Hepatocyte (in vitro differentiated cells): ENCODE measurements around the gene ATP1B2. TPM values are rescaled to one million over a fixed set of nuclear protein-coding genes. Genes with fewer than 3 reads are reported as not detected.

Source experiments
- DNase-seq: peaks from one replicate; pipeline ENCODE4 v3.0.0-alpha.2; 2016; ENCODE audit warnings: low spot score
- H2AFZ ChIP-seq: fragments of 200-600 bp; sonication (generic); 2 replicates; pipeline ENCODE4 v1.6.0; 2016; ENCODE audit warnings: antibody characterized with exemption, mild to moderate bottlenecking
- H3K27ac ChIP-seq: fragments of 200-600 bp; sonication (generic); 2 replicates; pipeline ENCODE4 v1.5.1; 2016; ENCODE audit warnings: mild to moderate bottlenecking
- H3K27me3 ChIP-seq: fragments of 200-600 bp; sonication (generic); 2 replicates; pipeline ENCODE4 v1.6.1; 2016
- H3K36me3 ChIP-seq: fragments of 200-600 bp; sonication (generic); replicated peaks from 2 replicates; pipeline ENCODE4 v1.5.1; 2016; ENCODE audit warnings: low read depth; ENCODE audit not compliant: insufficient read depth
- H3K4me1 ChIP-seq: fragments of 200-600 bp; sonication (generic); 2 replicates; pipeline ENCODE4 v1.5.1; 2016; ENCODE audit warnings: mild to moderate bottlenecking, moderate library complexity; ENCODE audit not compliant: insufficient read depth
- H3K4me2 ChIP-seq: fragments of 200-600 bp; sonication (generic); 2 replicates; pipeline ENCODE4 v1.6.0; 2016
- H3K4me3 ChIP-seq: fragments of 200-600 bp; sonication (generic); 2 replicates; pipeline ENCODE4 v1.5.1; 2016; ENCODE audit warnings: mild to moderate bottlenecking
- H3K79me2 ChIP-seq: fragments of 200-600 bp; sonication (generic); 2 replicates; pipeline ENCODE4 v1.6.0; 2017; ENCODE audit warnings: mild to moderate bottlenecking
- H3K9me2 ChIP-seq: fragments of 200-600 bp; sonication (generic); replicated peaks from 2 replicates; pipeline ENCODE4 v1.6.0; 2017; ENCODE audit warnings: mild to moderate bottlenecking; ENCODE audit not compliant: insufficient read depth
- H3K9me3 ChIP-seq: fragments of 200-600 bp; sonication (generic); 2 replicates; pipeline ENCODE4 v1.5.1; 2016; ENCODE audit warnings: low read depth, mild to moderate bottlenecking
- H4K20me1 ChIP-seq: fragments of 200-600 bp; sonication (generic); 2 replicates; pipeline ENCODE4 v1.6.0; 2016; ENCODE audit warnings: mild to moderate bottlenecking; ENCODE audit not compliant: insufficient read depth, poor library complexity, severe bottlenecking
- EZH2 ChIP-seq: fragments of 200-600 bp; sonication (generic); IDR thresholded peaks from 2 replicates; pipeline ENCODE4 v1.6.1; 2016; ENCODE audit warnings: antibody characterized with exemption, mild to moderate bottlenecking, borderline replicate concordance
- EZH2phosphoT487 ChIP-seq: fragments of 200-600 bp; sonication (generic); IDR thresholded peaks from one replicate; pipeline ENCODE4 v1.6.1; 2018; ENCODE audit warnings: antibody characterized with exemption, mild to moderate bottlenecking, low read depth, moderate library complexity; ENCODE audit not compliant: unreplicated experiment, severe bottlenecking
- WGBS: methylation state at CpG from one replicate; pipeline ENCODE4 v1.1.6; 2016; ENCODE audit warnings: low lambda C conversion rate; ENCODE audit errors: missing lambda C conversion rate; 5-methylcytosine and 5-hydroxymethylcytosine counted together
- polyA plus RNA-seq: library from polyadenylated mRNA; unstranded; fragments of >200 nt; fragmentation: Nextera tagmentation; extraction: Ambion mirVana; gene quantifications from 2 replicates; pipeline ENCODE4 v1.2.1, GENCODE V29; 2016
- total RNA-seq: library from RNA; depleted of rRNA; stranded (reverse); fragments of >200 nt; gene quantifications from 2 replicates; pipeline ENCODE4 v1.2.3, GENCODE V29; 2014
- TF ChIP-seq, protein P1 (sequence below): fragments of 200-600 bp; sonication (generic); IDR thresholded peaks from 2 replicates; pipeline ENCODE4 v1.5.1; 2016; ENCODE audit warnings: antibody characterized with exemption, mild to moderate bottlenecking; ENCODE audit not compliant: poor library complexity

The ATP1B2 gene
- total and polyA plus RNA-seq, 2 experiments from 2014 or later, result 0.23 to 2.5 TPM

- Histone ChIP-seq H3K4me3 (peak overlapping the region; percentile 39), H4K20me1 (no peaks in the 10 kb centered on the region), H3K4me2 (peak overlapping the region; percentile 86), H3K9me2 (no peaks in the 10 kb centered on the region), H3K9me3 (no peaks in the 10 kb centered on the region), H3K27me3 (no peaks in the 10 kb centered on the region), H3K36me3 (no peaks in the 10 kb centered on the region), H3K79me2 (peaks cover 38% of the 10 kb centered on the region), H3K27ac (no peak overlapping the region), H3K4me1 (peaks cover 23% of the 10 kb centered on the region), H2AFZ (peak overlapping the region; percentile 35)
- DNase-seq, result no peak
- TF ChIP-seq EZH2phosphoT487, result no peak
- no peak for TF ChIP-seq EZH2
- TF ChIP-seq, protein P1, sequence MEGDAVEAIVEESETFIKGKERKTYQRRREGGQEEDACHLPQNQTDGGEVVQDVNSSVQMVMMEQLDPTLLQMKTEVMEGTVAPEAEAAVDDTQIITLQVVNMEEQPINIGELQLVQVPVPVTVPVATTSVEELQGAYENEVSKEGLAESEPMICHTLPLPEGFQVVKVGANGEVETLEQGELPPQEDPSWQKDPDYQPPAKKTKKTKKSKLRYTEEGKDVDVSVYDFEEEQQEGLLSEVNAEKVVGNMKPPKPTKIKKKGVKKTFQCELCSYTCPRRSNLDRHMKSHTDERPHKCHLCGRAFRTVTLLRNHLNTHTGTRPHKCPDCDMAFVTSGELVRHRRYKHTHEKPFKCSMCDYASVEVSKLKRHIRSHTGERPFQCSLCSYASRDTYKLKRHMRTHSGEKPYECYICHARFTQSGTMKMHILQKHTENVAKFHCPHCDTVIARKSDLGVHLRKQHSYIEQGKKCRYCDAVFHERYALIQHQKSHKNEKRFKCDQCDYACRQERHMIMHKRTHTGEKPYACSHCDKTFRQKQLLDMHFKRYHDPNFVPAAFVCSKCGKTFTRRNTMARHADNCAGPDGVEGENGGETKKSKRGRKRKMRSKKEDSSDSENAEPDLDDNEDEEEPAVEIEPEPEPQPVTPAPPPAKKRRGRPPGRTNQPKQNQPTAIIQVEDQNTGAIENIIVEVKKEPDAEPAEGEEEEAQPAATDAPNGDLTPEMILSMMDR, result no peak
- WGBS, result 19% methylated on average over 13 of the region's 13 CpGs
Observed at GRCh38 chr17:7688808-7689316, 38.1 kb downstream of the ATP1B2 start.

DNA sequence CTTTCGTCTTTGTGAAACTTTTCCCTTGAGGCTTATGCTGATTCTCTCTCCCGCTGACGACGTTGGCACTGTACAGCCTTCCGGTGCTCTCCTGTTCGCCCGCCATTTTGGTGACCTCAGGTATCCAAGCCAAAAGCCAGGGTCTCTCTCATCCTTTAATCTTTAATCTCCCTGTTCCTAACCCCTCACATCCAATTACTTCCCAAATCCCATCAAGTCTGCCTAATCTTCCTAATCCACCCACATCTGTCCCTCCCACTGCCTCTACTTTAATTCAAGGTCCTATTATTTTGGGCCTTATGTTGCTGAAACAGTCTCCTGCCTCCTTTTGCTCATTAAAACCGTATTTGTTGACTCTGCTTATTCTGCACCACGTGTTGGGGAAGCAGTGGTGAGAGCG lies 44.9 kb downstream of the ATP1B2 start:
- Histone ChIP-seq H4K20me1 (no peaks in the 10 kb centered on the region), H3K36me3 (no peaks in the 10 kb centered on the region), H2AFZ (no peak overlapping the region), H3K4me1 (no peaks in the 10 kb centered on the region), H3K79me2 (no peaks in the 10 kb centered on the region), H3K9me3 (no peaks in the 10 kb centered on the region), H3K27ac (no peak overlapping the region), H3K9me2 (no peaks in the 10 kb centered on the region), H3K4me2 (no peak overlapping the region), H3K27me3 (no peaks in the 10 kb centered on the region), H3K4me3 (no peak overlapping the region)
- 97% methylated on average over 10 of the region's 10 CpGs for WGBS
- TF ChIP-seq EZH2phosphoT487 (no peak), EZH2 (no peak)
- TF ChIP-seq, protein P1, result no peak
- DNase-seq, result no peak

- Histone ChIP-seq H3K27me3 (no peaks in the 10 kb centered on the region), H4K20me1 (no peaks in the 10 kb centered on the region), H2AFZ (no peak overlapping the region), H3K4me3 (no peak overlapping the region), H3K9me2 (no peaks in the 10 kb centered on the region), H3K4me1 (no peaks in the 10 kb centered on the region), H3K9me3 (no peaks in the 10 kb centered on the region), H3K4me2 (no peak overlapping the region), H3K27ac (no peak overlapping the region), H3K79me2 (no peaks in the 10 kb centered on the region), H3K36me3 (no peaks in the 10 kb centered on the region)
- TF ChIP-seq, protein P1, result no peak
- TF ChIP-seq EZH2phosphoT487, result no peak
- no peak for TF ChIP-seq EZH2
- 100% methylated on average over 4 of the region's 4 CpGs for WGBS
- DNase-seq, result no peak
Observed at GRCh38 chr17:7697828-7698588, 47.3 kb downstream of the ATP1B2 start.
